ENCODE results near the gene MYOM1.

Gene MYOM1

GRCh38 chr18:3117493-3118192 is 102.1 kb downstream of the MYOM1 start:
- no peak for DNase-seq (ENCODE audit: low read depth)

DNA sequence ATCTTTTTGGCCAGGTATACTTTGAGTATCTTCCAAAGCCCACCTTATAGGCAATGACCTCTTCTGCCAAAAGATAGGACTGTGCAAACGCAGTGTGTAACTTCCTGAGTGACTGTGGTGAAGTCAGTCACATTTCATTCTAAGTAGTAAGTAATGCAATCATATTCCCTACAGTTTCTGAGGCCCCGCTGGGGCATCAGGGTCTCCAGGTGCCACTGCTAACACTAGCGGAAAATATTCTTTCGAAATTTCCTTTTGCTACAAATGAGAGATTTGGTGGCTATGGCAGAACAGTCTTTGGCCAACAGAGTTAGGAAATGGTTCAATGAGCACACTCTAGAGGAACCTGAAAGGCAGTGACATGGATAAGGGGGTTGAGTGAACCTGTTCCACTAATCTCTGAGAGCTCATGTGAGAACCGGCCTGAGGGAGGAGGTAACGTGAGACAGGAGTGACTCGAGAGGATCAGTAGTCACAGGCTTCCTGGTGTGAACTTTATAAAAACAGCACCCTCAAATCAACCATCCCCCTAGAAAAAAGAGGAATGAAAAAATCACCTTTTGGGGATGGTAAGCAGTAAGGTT is 104.2 kb downstream of the MYOM1 start:
- no peak for DNase-seq (ENCODE audit: low read depth)

DNA sequence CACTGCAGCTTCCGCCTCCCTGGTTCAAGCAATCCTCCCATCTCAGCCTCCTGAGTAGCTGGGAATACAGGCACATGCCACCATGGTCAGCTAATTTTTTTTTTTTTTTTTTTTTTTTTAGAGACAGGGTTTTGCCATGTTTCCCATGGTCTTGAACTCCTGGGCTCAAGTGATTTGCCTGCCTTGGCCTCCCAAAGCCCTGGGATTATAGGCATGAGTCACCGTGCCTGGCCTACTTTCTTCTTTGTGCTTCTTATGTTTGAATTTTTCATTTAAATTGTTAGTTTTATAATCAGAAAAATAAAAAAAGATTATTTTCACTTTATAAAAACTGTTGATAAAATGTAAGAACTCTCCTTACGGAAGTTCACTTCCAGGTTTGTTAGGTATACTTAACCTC is 105.3 kb downstream of the MYOM1 start:
- no peak for DNase-seq (ENCODE audit: low read depth)

- no peak for DNase-seq (ENCODE audit: low read depth)
Observed at GRCh38 chr18:3114026-3114425, 105.7 kb downstream of the MYOM1 start.

GRCh38 chr18:3111523-3112240 is 108.1 kb downstream of the MYOM1 start:
- no peak for DNase-seq (ENCODE audit: low read depth)

- no peak for DNase-seq (ENCODE audit: low read depth)
Observed at GRCh38 chr18:3110034-3110752, 109.6 kb downstream of the MYOM1 start.

GRCh38 chr18:3107740-3108151 is 112.0 kb downstream of the MYOM1 start:
- DNase-seq (ENCODE audit: low read depth) = no peak

DNA sequence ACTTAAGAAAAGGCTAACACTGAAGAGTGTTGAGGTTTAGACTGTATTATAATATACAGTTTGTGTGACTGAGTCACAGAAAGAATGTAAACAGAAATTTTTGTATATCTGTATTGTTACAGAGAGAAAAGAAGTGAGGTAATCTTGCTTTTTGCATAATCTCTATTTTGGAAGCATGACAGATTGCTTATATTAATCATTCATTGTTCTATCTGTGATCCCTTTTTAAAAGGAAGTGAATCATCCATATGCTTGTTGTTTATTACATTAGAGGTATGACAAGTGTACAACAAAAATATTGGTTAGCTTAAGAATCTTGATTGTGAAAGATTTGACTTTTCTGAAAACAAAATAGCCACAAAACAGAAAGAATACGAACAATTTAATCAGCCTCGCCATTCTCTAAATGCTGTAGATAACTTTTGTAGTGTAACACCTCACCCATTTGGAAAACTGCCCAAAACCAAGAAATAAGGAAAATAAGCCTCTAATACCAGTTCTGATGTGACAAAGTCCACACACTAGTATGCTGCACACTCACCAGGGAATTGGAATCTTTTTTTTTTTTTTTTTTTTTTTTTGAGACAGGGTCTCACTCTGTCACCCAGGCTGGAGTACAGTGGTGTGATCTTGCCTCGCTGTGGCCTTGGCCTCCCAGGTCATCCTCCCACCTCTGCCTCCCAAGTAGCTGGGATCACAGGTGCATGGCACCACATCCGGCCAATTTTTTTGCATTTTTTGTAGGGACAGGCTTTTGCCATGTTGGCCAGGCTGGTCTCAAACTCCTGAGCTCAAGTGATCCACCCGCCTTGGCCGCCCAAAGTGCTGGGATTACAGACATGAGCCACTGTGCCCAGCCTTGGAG is 115.3 kb downstream of the MYOM1 start:
- DNase-seq (ENCODE audit: low read depth) = no peak

DNA sequence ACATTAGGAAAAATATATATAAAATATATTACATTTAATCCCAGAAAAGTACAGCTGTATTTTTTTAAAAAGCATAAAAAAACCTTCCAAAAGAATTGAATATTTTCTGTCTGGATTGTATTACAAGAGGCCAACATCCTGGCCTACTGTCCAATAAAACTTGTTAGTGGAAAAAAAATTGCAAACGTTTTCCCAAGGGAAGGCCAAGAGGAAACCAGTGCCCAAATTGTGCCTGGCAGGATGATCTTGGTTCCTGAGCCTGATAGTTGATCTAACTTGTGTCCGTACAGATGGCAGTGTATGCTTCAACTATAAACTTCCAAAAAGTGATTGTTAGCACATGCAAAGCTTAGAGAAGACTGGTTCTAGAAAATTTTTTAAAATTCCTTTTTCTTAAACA is 116.2 kb downstream of the MYOM1 start:
- no peak for DNase-seq (ENCODE audit: low read depth)

DNA sequence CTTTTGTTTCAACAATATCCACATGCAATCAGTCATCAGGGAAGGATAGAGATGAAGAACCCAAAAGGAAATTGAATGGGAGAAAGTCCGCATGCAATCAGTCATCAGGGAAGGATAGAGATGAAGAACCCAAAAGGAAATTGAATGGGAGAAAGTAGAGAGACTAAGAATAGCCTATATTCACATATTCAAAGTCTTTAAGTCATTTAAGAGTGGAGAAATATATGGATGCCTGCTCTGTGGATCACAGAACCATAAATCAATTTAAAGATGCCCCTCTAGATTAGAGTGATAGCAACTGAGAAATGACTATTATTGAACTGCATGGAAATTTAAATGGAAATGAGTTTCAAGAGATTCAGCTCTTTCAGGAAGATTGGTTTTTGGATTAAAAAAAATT is 116.8 kb downstream of the MYOM1 start:
- no peak for DNase-seq (ENCODE audit: low read depth)

GRCh38 chr18:3100498-3101132 is 119.2 kb downstream of the MYOM1 start:
- no peak for DNase-seq (ENCODE audit: low read depth)

DNA sequence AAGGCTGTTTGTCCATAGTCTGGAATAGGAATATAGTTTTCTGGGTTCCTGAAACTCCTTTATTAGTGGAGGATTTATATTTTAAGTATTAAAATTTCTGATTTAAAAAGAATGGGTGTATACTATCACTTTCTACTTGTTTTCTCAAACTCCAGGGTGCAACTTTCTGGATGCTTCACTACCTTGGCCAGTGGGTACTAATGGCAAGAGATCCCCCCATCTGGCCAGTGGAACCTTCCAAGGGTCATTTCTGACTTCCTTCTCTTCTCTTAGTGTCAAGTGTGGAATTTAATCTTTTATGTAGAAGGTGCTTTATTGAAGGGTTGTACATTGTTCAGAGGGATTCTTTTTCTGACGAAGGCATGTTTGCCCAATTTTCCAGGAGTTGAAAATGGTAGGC is 120.4 kb downstream of the MYOM1 start:
- DNase-seq (ENCODE audit: low read depth) = no peak

GRCh38 chr18:3097082-3097481 is 122.7 kb downstream of the MYOM1 start:
- no peak for DNase-seq (ENCODE audit: low read depth)

DNA sequence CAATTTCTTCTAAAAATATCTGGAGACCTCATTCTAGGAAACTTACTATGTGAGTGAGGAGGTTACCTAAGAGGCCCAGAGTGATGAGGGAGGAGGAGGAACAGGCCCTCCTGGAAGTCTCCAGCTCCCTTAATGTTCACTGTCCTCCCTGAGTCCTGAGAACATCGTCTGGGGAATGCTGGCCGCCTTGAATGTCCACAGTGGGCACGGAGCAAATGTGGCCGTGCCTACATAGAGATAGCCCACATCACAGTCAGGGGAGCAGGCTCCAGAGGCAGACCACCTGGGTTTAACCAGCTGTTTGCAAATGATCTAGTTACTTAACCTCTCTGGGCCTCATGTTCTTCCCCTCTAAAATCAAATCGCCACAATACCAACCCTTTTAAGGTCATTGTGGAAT is 123.8 kb downstream of the MYOM1 start:
- no peak for DNase-seq (ENCODE audit: low read depth)

- DNase-seq (ENCODE audit: low read depth) = no peak
Observed at GRCh38 chr18:3094338-3094684, 125.5 kb downstream of the MYOM1 start.

- DNase-seq (ENCODE audit: low read depth) = no peak
Observed at GRCh38 chr18:3093624-3094337, 126.0 kb downstream of the MYOM1 start.

DNA sequence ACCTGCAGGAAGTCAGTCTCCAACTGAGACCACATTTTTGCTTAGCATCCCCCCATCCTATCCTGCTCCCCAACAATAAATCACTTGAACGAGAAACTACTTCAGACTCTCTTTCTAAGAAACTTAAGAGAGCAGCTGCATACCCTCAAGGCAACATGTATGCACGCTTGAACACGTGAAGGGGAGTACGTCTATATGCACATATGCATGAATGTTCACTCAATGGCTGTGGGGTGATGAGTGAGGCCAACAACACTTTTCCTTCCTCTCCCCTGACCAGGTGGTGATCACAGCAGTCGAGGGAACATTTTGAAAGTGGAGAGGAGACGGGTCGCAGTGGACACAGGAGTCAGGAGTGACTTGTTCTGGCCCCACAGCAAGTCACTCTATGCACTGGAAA is 127.0 kb downstream of the MYOM1 start:
- no peak for DNase-seq (ENCODE audit: low read depth)

DNA sequence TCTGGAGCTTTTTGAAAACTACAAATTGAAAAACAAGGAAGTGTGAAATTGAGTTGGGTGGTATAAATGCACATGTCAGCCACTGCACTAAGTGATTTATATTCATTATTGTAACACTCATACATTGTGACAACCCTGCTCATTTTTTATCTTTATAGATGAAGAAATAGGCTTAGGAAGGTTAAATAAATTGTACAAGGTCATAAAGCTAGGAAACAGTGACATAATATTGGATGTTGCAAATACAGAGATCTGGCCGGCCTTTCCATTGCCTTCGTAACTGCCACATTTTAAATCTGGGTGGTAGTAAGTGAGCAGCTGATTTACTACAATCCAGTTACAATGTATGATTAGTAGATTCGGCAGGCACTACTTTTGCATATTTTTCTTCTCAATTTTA is 130.2 kb downstream of the MYOM1 start:
- no peak for DNase-seq (ENCODE audit: low read depth)

DNA sequence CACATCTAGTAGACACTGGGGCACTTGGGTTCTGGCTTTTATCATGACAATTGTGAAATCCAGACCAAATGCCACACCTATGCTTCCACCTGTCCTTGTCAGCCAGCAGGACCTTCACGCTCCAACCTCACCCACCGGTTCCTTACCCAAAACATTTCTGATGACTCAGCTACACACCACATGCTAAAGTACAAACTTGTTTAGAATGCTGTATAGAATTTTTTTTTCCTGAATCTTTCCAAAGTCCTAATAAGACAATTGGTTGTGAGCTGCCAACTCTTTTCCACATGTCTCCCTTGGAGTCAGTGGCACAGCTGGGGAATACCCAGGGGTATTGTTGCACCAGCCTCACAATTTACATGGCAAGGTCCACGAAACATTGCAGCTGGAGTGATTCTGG is 131.3 kb downstream of the MYOM1 start:
- DNase-seq (ENCODE audit: low read depth) = no peak

- DNase-seq (ENCODE audit: low read depth) = no peak
Observed at GRCh38 chr18:3086871-3087270, 132.9 kb downstream of the MYOM1 start.

DNA sequence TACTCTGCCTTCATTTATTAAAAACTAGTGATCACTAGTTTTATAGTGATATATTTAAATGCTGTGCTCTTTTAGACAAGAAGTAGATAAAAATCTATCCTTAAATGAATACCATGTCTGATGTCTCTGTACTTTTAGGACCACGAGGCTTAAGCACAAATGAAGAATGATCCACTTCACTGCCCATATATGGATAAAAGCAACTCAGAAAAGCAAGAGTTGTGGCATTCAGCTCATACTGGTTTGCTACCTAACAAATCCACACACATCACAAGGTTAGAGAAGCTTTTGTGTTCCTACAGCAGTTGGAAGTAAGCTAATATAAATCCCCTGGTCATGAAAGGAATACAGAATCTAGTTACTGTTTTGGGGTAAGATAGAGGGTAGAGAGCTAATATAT is 134.2 kb downstream of the MYOM1 start:
- DNase-seq (ENCODE audit: low read depth) = no peak
